ENCODE results near the gene MALRD1. TPM values are rescaled to one million over a fixed set of nuclear protein-coding genes. Genes with fewer than 3 reads are reported as not detected.

The MALRD1 gene
- total RNA-seq, 1 experiment from 2014 or later, result 8.2 TPM

- no peaks in the 10 kb centered on the region for H3K9me3 ChIP-seq
- no TSS peak for BruUV-seq (replicated peaks)
- H3K4me3 ChIP-seq (ENCODE audit: low read depth, low read length), result no peak overlapping the region
- H3K27me3 Mint-ChIP-seq (ENCODE audit: insufficient read depth, unreplicated experiment), result no peaks in the 10 kb centered on the region
- no peak overlapping the region for H3K4me3 Mint-ChIP-seq (ENCODE audit: unreplicated experiment)
- no peak overlapping the region for H3K27ac Mint-ChIP-seq (ENCODE audit: unreplicated experiment)
- POLR2A ChIA-PET, result no interaction called here
- CTCF ChIA-PET, result no interaction called here
- TF ChIP-seq, protein P1, sequence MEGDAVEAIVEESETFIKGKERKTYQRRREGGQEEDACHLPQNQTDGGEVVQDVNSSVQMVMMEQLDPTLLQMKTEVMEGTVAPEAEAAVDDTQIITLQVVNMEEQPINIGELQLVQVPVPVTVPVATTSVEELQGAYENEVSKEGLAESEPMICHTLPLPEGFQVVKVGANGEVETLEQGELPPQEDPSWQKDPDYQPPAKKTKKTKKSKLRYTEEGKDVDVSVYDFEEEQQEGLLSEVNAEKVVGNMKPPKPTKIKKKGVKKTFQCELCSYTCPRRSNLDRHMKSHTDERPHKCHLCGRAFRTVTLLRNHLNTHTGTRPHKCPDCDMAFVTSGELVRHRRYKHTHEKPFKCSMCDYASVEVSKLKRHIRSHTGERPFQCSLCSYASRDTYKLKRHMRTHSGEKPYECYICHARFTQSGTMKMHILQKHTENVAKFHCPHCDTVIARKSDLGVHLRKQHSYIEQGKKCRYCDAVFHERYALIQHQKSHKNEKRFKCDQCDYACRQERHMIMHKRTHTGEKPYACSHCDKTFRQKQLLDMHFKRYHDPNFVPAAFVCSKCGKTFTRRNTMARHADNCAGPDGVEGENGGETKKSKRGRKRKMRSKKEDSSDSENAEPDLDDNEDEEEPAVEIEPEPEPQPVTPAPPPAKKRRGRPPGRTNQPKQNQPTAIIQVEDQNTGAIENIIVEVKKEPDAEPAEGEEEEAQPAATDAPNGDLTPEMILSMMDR (IDR thresholded peaks at IDR 0.05; ENCODE audit: insufficient read depth in 1 of 2, low read depth in 1 of 2, low read length in 1 of 2, severe bottlenecking in 1 of 2, unreplicated experiment in 1 of 2), result no peak
- no peaks in the 10 kb centered on the region for H3K27me3 ChIP-seq (replicated peaks; ENCODE audit: control insufficient read depth, insufficient read depth, low read length)
- no peak for DNase-seq
- no peaks in the 10 kb centered on the region for H3K4me1 ChIP-seq
- H3K9me3 Mint-ChIP-seq (ENCODE audit: unreplicated experiment), result no peaks in the 10 kb centered on the region
- no peaks in the 10 kb centered on the region for H3K36me3 ChIP-seq (ENCODE audit: control insufficient read depth, insufficient read depth, low read length)
- H3K4me1 Mint-ChIP-seq (ENCODE audit: low read depth, unreplicated experiment), result no peaks in the 10 kb centered on the region
- intact Hi-C loops (cut with micrococcal nuclease; ENCODE audit: unreplicated experiment), result no loop called here
- no peaks in the 10 kb centered on the region for H3K36me3 Mint-ChIP-seq (ENCODE audit: insufficient read depth, unreplicated experiment)
Observed at GRCh38 chr10:19097151-19097550, 48.5 kb downstream of the MALRD1 start.

GRCh38 chr10:19098803-19099202 is 50.2 kb downstream of the MALRD1 start:
- Histone ChIP-seq H3K4me1 (no peaks in the 10 kb centered on the region), H3K4me3 (ENCODE audit: low read depth, low read length) (no peak overlapping the region), H3K27me3 (replicated peaks; ENCODE audit: control insufficient read depth, insufficient read depth, low read length) (no peaks in the 10 kb centered on the region), H3K9me3 (no peaks in the 10 kb centered on the region), H3K36me3 (ENCODE audit: control insufficient read depth, insufficient read depth, low read length) (no peaks in the 10 kb centered on the region)
- Mint-ChIP-seq H3K36me3 (ENCODE audit: insufficient read depth, unreplicated experiment) (no peaks in the 10 kb centered on the region), H3K27me3 (ENCODE audit: insufficient read depth, unreplicated experiment) (no peaks in the 10 kb centered on the region), H3K9me3 (ENCODE audit: unreplicated experiment) (no peaks in the 10 kb centered on the region), H3K4me3 (ENCODE audit: unreplicated experiment) (no peak overlapping the region), H3K4me1 (ENCODE audit: low read depth, unreplicated experiment) (no peaks in the 10 kb centered on the region), H3K27ac (ENCODE audit: unreplicated experiment) (no peak overlapping the region)
- TF ChIP-seq, protein P1 (IDR thresholded peaks at IDR 0.05; ENCODE audit: insufficient read depth in 1 of 2, low read depth in 1 of 2, low read length in 1 of 2, severe bottlenecking in 1 of 2, unreplicated experiment in 1 of 2), result no peak
- POLR2A ChIA-PET, result no interaction called here
- CTCF ChIA-PET, result no interaction called here
- DNase-seq, result no peak
- intact Hi-C loops (cut with micrococcal nuclease; ENCODE audit: unreplicated experiment), result no loop called here
- no TSS peak for BruUV-seq (replicated peaks)

- Mint-ChIP-seq H3K9me3 (ENCODE audit: unreplicated experiment) (peaks cover 25% of the 10 kb centered on the region), H3K4me3 (ENCODE audit: unreplicated experiment) (no peak overlapping the region), H3K27ac (ENCODE audit: unreplicated experiment) (no peak overlapping the region), H3K4me1 (ENCODE audit: low read depth, unreplicated experiment) (peaks cover 7% of the 10 kb centered on the region), H3K36me3 (ENCODE audit: insufficient read depth, unreplicated experiment) (no peaks in the 10 kb centered on the region), H3K27me3 (ENCODE audit: insufficient read depth, unreplicated experiment) (no peaks in the 10 kb centered on the region)
- BruUV-seq (replicated peaks), result no TSS peak
- intact Hi-C loops (cut with micrococcal nuclease; ENCODE audit: unreplicated experiment), result no loop called here
- H3K4me3 ChIP-seq (ENCODE audit: low read depth, low read length), result no peak overlapping the region
- TF ChIP-seq, protein P1 (IDR thresholded peaks at IDR 0.05; ENCODE audit: insufficient read depth in 1 of 2, low read depth in 1 of 2, low read length in 1 of 2, severe bottlenecking in 1 of 2, unreplicated experiment in 1 of 2), result no peak
- no peaks in the 10 kb centered on the region for H3K27me3 ChIP-seq (replicated peaks; ENCODE audit: control insufficient read depth, insufficient read depth, low read length)
- H3K9me3 ChIP-seq, result peaks cover 6% of the 10 kb centered on the region; the same call in 1 of the 2 replicates
- ChIA-PET CTCF (no interaction called here), POLR2A (no interaction called here)
- H3K4me1 ChIP-seq, result no peaks in the 10 kb centered on the region
- H3K36me3 ChIP-seq (ENCODE audit: control insufficient read depth, insufficient read depth, low read length), result no peaks in the 10 kb centered on the region
- no peak for DNase-seq
Observed at GRCh38 chr10:19107406-19107805, 58.8 kb downstream of the MALRD1 start.
